GM23338 (cell line): Measurements from ENCODE around the gene RASEF.

Experiments
- EZH2 ChIP-seq: fragments of 200-600 bp; sonication (generic); IDR thresholded peaks from one replicate; pipeline ENCODE4 v1.8.0; 2017; ENCODE audit warnings: antibody characterized with exemption, mild to moderate bottlenecking, low read depth; ENCODE audit not compliant: unreplicated experiment
- EZH2phosphoT487 ChIP-seq: fragments of 200-600 bp; sonication (generic); IDR thresholded peaks from one replicate; pipeline ENCODE4 v1.8.1; 2018; ENCODE audit warnings: antibody characterized with exemption; ENCODE audit not compliant: unreplicated experiment
- JUNB ChIP-seq: IDR thresholded peaks from one replicate; pipeline ENCODE4 v1.6.1; 2016; ENCODE audit warnings: antibody characterized with exemption; ENCODE audit not compliant: unreplicated experiment
- POLR2AphosphoS5 ChIP-seq: IDR thresholded peaks from 2 replicates; pipeline ENCODE4 v1.6.1; 2016; ENCODE audit warnings: antibody characterized with exemption, low read depth
- STAT1 ChIP-seq: IDR thresholded peaks from one replicate; pipeline ENCODE4 v1.6.1; 2016; ENCODE audit warnings: antibody characterized with exemption; ENCODE audit not compliant: unreplicated experiment
- ZNF331 ChIP-seq: fragments of 250-450 bp; sonication (Bioruptor Pico); IDR thresholded peaks from 2 replicates; pipeline ENCODE4 v1.5.0; 2020; ENCODE audit warnings: low read depth, mild to moderate bottlenecking, moderate library complexity
- TF ChIP-seq, protein P1 (sequence below), 2 experiments: fragments of 200-600 bp in 1 of 2; sonication (generic) in 1 of 2; conservative IDR thresholded peaks; 2 replicates each; pipeline versions ENCODE4 v1.5.1 to v1.6.1; 2016 to 2017; ENCODE audit warnings: antibody characterized with exemption in 2 of 2, low read depth in 2 of 2, mild to moderate bottlenecking in 2 of 2, moderate library complexity in 1 of 2
- TF ChIP-seq, protein P2 (sequence below): IDR thresholded peaks from one replicate; pipeline ENCODE4 v1.6.1; 2018; ENCODE audit warnings: antibody characterized with exemption; ENCODE audit not compliant: unreplicated experiment
- TF ChIP-seq, protein P3 (sequence below): fragments of 250-450 bp; sonication (Bioruptor Pico); IDR thresholded peaks from 2 replicates; pipeline ENCODE4 v1.5.0; 2020; ENCODE audit warnings: mild to moderate bottlenecking, moderate library complexity
- TF ChIP-seq, protein P4 (sequence below): IDR thresholded peaks from 2 replicates; pipeline ENCODE4 v1.6.1; 2016; ENCODE audit warnings: antibody characterized with exemption

DNA sequence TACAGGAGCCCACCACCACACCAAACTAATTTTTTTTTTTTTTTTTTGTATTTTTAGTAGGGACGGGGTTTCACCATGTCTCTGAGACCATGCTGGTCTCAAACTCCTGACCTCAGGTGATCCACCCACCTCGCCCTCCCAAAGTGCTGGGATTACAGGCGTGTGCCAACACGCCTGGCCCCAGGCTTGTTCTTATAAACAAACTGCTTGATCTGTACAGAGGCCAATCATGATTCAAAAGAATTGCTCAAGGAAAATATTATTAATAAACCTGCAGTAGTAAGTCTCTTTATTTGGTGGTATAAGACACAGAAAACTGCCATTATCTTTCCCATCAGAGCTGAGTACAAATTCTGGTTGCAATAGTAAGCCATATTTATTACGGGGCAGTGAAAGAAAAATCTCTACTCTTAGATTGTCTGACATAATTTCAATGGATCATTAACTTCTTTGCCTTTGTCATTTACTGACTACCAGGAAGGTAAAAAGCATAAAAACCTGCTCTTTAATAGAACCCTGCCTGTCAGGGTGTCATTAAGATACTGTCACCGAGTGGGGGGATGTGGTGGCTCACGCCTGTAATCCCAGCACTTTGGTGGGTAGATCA lies 33.3 kb downstream of the RASEF start:
- no peak for TF ChIP-seq EZH2
- TF ChIP-seq, protein P1, sequence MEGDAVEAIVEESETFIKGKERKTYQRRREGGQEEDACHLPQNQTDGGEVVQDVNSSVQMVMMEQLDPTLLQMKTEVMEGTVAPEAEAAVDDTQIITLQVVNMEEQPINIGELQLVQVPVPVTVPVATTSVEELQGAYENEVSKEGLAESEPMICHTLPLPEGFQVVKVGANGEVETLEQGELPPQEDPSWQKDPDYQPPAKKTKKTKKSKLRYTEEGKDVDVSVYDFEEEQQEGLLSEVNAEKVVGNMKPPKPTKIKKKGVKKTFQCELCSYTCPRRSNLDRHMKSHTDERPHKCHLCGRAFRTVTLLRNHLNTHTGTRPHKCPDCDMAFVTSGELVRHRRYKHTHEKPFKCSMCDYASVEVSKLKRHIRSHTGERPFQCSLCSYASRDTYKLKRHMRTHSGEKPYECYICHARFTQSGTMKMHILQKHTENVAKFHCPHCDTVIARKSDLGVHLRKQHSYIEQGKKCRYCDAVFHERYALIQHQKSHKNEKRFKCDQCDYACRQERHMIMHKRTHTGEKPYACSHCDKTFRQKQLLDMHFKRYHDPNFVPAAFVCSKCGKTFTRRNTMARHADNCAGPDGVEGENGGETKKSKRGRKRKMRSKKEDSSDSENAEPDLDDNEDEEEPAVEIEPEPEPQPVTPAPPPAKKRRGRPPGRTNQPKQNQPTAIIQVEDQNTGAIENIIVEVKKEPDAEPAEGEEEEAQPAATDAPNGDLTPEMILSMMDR (conservative IDR thresholded peaks at IDR 0.05; ENCODE audit: low read depth in 2 of 2): no peak
- TF ChIP-seq, protein P2, sequence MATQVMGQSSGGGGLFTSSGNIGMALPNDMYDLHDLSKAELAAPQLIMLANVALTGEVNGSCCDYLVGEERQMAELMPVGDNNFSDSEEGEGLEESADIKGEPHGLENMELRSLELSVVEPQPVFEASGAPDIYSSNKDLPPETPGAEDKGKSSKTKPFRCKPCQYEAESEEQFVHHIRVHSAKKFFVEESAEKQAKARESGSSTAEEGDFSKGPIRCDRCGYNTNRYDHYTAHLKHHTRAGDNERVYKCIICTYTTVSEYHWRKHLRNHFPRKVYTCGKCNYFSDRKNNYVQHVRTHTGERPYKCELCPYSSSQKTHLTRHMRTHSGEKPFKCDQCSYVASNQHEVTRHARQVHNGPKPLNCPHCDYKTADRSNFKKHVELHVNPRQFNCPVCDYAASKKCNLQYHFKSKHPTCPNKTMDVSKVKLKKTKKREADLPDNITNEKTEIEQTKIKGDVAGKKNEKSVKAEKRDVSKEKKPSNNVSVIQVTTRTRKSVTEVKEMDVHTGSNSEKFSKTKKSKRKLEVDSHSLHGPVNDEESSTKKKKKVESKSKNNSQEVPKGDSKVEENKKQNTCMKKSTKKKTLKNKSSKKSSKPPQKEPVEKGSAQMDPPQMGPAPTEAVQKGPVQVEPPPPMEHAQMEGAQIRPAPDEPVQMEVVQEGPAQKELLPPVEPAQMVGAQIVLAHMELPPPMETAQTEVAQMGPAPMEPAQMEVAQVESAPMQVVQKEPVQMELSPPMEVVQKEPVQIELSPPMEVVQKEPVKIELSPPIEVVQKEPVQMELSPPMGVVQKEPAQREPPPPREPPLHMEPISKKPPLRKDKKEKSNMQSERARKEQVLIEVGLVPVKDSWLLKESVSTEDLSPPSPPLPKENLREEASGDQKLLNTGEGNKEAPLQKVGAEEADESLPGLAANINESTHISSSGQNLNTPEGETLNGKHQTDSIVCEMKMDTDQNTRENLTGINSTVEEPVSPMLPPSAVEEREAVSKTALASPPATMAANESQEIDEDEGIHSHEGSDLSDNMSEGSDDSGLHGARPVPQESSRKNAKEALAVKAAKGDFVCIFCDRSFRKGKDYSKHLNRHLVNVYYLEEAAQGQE: no peak
- no peak for TF ChIP-seq EZH2phosphoT487
- no peak for TF ChIP-seq POLR2AphosphoS5
- TF ChIP-seq JUNB: no peak
- TF ChIP-seq ZNF331: no peak
- TF ChIP-seq, protein P3, sequence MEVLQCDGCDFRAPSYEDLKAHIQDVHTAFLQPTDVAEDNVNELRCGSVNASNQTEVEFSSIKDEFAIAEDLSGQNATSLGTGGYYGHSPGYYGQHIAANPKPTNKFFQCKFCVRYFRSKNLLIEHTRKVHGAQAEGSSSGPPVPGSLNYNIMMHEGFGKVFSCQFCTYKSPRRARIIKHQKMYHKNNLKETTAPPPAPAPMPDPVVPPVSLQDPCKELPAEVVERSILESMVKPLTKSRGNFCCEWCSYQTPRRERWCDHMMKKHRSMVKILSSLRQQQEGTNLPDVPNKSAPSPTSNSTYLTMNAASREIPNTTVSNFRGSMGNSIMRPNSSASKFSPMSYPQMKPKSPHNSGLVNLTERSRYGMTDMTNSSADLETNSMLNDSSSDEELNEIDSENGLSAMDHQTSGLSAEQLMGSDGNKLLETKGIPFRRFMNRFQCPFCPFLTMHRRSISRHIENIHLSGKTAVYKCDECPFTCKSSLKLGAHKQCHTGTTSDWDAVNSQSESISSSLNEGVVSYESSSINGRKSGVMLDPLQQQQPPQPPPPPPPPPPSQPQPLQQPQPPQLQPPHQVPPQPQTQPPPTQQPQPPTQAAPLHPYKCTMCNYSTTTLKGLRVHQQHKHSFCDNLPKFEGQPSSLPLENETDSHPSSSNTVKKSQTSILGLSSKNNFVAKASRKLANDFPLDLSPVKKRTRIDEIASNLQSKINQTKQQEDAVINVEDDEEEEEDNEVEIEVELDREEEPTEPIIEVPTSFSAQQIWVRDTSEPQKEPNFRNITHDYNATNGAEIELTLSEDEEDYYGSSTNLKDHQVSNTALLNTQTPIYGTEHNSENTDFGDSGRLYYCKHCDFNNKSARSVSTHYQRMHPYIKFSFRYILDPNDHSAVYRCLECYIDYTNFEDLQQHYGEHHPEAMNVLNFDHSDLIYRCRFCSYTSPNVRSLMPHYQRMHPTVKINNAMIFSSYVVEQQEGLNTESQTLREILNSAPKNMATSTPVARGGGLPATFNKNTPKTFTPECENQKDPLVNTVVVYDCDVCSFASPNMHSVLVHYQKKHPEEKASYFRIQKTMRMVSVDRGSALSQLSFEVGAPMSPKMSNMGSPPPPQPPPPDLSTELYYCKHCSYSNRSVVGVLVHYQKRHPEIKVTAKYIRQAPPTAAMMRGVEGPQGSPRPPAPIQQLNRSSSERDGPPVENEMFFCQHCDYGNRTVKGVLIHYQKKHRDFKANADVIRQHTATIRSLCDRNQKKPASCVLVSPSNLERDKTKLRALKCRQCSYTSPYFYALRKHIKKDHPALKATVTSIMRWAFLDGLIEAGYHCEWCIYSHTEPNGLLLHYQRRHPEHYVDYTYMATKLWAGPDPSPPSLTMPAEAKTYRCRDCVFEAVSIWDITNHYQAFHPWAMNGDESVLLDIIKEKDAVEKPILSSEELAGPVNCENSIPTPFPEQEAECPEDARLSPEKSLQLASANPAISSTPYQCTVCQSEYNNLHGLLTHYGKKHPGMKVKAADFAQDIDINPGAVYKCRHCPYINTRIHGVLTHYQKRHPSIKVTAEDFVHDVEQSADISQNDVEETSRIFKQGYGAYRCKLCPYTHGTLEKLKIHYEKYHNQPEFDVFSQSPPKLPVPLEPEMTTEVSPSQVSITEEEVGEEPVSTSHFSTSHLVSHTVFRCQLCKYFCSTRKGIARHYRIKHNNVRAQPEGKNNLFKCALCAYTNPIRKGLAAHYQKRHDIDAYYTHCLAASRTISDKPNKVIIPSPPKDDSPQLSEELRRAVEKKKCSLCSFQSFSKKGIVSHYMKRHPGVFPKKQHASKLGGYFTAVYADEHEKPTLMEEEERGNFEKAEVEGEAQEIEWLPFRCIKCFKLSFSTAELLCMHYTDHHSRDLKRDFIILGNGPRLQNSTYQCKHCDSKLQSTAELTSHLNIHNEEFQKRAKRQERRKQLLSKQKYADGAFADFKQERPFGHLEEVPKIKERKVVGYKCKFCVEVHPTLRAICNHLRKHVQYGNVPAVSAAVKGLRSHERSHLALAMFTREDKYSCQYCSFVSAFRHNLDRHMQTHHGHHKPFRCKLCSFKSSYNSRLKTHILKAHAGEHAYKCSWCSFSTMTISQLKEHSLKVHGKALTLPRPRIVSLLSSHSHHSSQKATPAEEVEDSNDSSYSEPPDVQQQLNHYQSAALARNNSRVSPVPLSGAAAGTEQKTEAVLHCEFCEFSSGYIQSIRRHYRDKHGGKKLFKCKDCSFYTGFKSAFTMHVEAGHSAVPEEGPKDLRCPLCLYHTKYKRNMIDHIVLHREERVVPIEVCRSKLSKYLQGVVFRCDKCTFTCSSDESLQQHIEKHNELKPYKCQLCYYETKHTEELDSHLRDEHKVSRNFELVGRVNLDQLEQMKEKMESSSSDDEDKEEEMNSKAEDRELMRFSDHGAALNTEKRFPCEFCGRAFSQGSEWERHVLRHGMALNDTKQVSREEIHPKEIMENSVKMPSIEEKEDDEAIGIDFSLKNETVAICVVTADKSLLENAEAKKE: no peak
- no peak for TF ChIP-seq STAT1
- TF ChIP-seq, protein P4, sequence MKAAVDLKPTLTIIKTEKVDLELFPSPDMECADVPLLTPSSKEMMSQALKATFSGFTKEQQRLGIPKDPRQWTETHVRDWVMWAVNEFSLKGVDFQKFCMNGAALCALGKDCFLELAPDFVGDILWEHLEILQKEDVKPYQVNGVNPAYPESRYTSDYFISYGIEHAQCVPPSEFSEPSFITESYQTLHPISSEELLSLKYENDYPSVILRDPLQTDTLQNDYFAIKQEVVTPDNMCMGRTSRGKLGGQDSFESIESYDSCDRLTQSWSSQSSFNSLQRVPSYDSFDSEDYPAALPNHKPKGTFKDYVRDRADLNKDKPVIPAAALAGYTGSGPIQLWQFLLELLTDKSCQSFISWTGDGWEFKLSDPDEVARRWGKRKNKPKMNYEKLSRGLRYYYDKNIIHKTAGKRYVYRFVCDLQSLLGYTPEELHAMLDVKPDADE: no peak
